ENCODE data around the gene PBRM1.

DNA sequence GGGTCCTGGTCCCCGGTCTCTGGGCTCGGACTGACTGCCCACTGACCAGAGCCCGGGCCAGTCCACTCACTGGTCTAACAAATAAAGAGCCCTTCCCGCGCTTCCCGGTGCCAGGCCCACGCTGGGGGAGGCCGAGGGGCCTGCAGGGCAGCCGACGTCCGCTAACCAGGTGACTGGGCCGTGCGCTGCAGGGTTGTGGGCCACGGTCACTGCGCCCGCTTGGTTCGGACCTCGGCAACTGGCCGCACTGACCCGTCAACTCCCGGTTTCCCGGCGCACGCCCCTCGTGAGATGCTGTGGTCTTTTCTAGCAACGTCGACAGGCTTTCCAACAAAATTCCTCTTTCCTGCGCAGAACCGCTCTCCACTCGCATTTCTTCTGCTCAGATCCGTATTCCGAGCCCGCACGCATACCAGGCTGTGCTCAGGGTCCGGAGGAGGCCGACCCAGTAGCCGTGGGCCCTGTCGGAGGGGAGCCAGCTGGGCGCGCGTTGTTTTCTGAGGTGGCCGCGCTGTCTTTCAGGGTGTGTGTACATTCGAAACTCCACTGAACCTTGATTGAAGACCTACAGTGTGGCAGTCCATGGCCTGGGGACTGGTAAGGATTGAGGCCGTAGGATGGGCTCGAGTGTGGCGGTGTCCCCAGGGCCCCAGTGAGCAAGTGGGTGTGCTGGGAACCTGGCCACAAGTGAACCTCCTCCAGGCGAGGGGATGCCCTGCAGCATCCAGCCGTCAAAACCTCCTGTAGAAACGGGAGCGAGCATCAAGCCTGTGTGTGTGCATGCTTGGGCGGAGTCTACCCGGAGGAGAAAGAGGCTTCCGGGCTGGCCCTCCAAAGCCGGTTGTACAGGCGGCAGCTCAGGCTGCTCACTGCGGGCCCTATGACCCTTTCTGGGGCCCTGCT, 151.2 kb downstream of the PBRM1 start:
- TF ChIP-seq MED13 (CRISPR knock-in tag; IDR thresholded peaks at IDR 0.05) (no peak), ZEB1 (IDR thresholded peaks at IDR 0.05; ENCODE audit: insufficient replicate concordance, low read depth) (no peak), CBX2 (IDR thresholded peaks at IDR 0.05; ENCODE audit: low read depth, low read length) (no peak), CBX2 (CRISPR knock-in tag; IDR thresholded peaks at IDR 0.05; ENCODE audit: low read depth) (no peak)
